Pancreas (tissue), 10 donors: ENCODE results near the gene REC114. TPM values are rescaled to one million over a fixed set of nuclear protein-coding genes. Genes with fewer than 3 reads are reported as not detected.

ENCODE experiments used
- ATAC-seq, 4 donors: fragments of 200-7000 bp; cut with Tn5 transposase; one replicate each; pipeline versions ENCODE4 v1.8.0 to v1.9.1; 2020; ENCODE audit warnings: mild to moderate bottlenecking in 4 of 4, moderate library complexity in 4 of 4
- DNase-seq, 6 donors: peaks; one replicate each; pipeline ENCODE4 v3.0.0-alpha.2; 2020
- FAIRE-seq: peaks from 2 replicates; lab custom pipeline; 2012; peaks lifted over from hg19 to GRCh38; lab: Jason Lieb, UNC
- H3K27ac ChIP-seq, 4 donors: fragments of 200-600 bp; sonication (generic); 1 replicate in 3 of 4; 2 replicates in 1 of 4; pipeline versions ENCODE4 v1.5.0 to v1.8.0; 2020
- H3K27me3 ChIP-seq, 4 donors: fragments of 200-600 bp; one replicate each; pipeline ENCODE4 v1.8.0; 2021
- H3K36me3 ChIP-seq, 3 donors: fragments of 200-600 bp; sonication (generic) in 1 of 3; one replicate each; pipeline versions ENCODE4 v1.5.0 to v1.8.0; 2020 to 2021
- H3K4me1 ChIP-seq, 3 donors: fragments of 200-600 bp; one replicate each; pipeline ENCODE4 v1.8.0; 2021
- H3K4me3 ChIP-seq, 4 donors: fragments of 200-600 bp; sonication (generic) in 2 of 4; one replicate each; pipeline versions ENCODE4 v1.5.0 to v1.8.0; 2020 to 2021
- H3K9me3 ChIP-seq, 4 donors: fragments of 200-600 bp; one replicate each; pipeline ENCODE4 v1.8.0; 2021
- CTCF ChIP-seq, 4 donors: fragments of 200-600 bp; sonication (generic) in 3 of 4; IDR thresholded peaks; one replicate each; pipeline versions ENCODE4 v1.5.0 to v1.8.0; 2021; ENCODE audit warnings: antibody characterized with exemption in 4 of 4
- WGBS, 2 donors: extraction: QIAGEN DNeasy Blood & Tissue Kit; methylation state at CpG; one replicate each; pipeline ENCODE4 v1.1.7; 2013; 5-methylcytosine and 5-hydroxymethylcytosine counted together
- intact Hi-C, 3 donors: fragments of 100-400 bp; cut with DNase I; formaldehyde crosslinking; loops; one replicate each; pipeline versions ENCODE4 v1.11.1 to v1.14.2; 2022
- polyA plus RNA-seq, 2 donors: library from polyadenylated mRNA; stranded (reverse); fragments of 200-250 nt; gene quantifications; one replicate each; pipeline ENCODE4 v1.2.3, GENCODE V29; 2013
- total RNA-seq, 6 donors: library from RNA; stranded (reverse); fragmentation: NEBNext Ultra II Directional in 4 of 6; extraction: Animal tissue kit (Norgen Biotek cat#: 25700) in 4 of 6; gene quantifications; one replicate each; pipeline versions ENCODE4 v1.2.1 to v1.2.4, GENCODE V29; 2021 to 2023
- donor health status: healthy with polysubstance abuse.
- donor health status: DM: no; HTN: no; CAD: no; lungs with moderate emphysema.
- donor health status: DM: no; HTN: no; CAD: no.
- donor health status: control.
- donor health status: control.
- donor health status: Bipolar disorder and iron deficiency.
- donor health status: DM: yes; HTN: yes; CAD: no.
- donor health status: DM: no; HTN: no; CAD: no.
- donor health status: DM: no; HTN: no; CAD: no.
- donor health status: DM: yes; HTN: yes; CAD: no.

Gene REC114
- total and polyA plus RNA-seq, 8 donors: not detected

GRCh38 chr15:73600413-73601335, 157.7 kb downstream of the REC114 start:
- Histone ChIP-seq H3K4me3 (no peak overlapping the region), H3K4me1 (peaks cover 23 to 38% (median 25%) of the 10 kb centered on the region in 3 donors), H3K36me3 (no peaks in the 10 kb centered on the region), H3K27me3 (no peaks in the 10 kb centered on the region), H3K27ac (peak overlapping the region in 1 of 4 donors; percentile 0), H3K9me3 (no peaks in the 10 kb centered on the region)
- intact Hi-C loops: no loop called here
- TF ChIP-seq CTCF (IDR thresholded peaks at IDR 0.05): no peak
- 89 to 93% methylated on average over 5 of the region's 5 CpGs for WGBS, 2 donors
- no peak for ATAC-seq
- FAIRE-seq: no peak
- DNase-seq: no peak

GRCh38 chr15:73601451-73602445, 158.8 kb downstream of the REC114 start:
- Histone ChIP-seq H3K4me3 (no peak overlapping the region), H3K4me1 (peaks cover 23 to 38% (median 25%) of the 10 kb centered on the region in 3 donors), H3K27me3 (no peaks in the 10 kb centered on the region), H3K36me3 (no peaks in the 10 kb centered on the region), H3K9me3 (no peaks in the 10 kb centered on the region), H3K27ac (peak overlapping the region in 3 of 4 donors; percentile 0 to 37 (median 30))
- ATAC-seq (peak; percentile 76 to 83 (median 81)), FAIRE-seq (no peak), DNase-seq (peak in 4 of 6 donors; percentile 31 to 57 (median 40))
- TF ChIP-seq CTCF (IDR thresholded peaks at IDR 0.05): no peak
- intact Hi-C loops: no loop called here
- WGBS, 2 donors: 45 to 49% methylated on average over 7 of the region's 7 CpGs

GRCh38 chr15:73602446-73602843, 159.5 kb downstream of the REC114 start:
- no peaks in the 10 kb centered on the region for H3K9me3 ChIP-seq
- TF ChIP-seq CTCF (IDR thresholded peaks at IDR 0.05): no peak
- no peak for FAIRE-seq
- WGBS, 2 donors: 12 to 20% methylated on average over 1 of the region's 1 CpG
- H3K27ac ChIP-seq: peak overlapping the region in 2 of 4 donors; percentile 30 to 37
- ATAC-seq: peak in 2 of 4 donors; percentile 12 to 21
- H3K4me3 ChIP-seq: no peak overlapping the region
- H3K4me1 ChIP-seq: peaks cover 24 to 38% (median 28%) of the 10 kb centered on the region in 3 donors
- intact Hi-C loops: no loop called here
- H3K27me3 ChIP-seq: no peaks in the 10 kb centered on the region
- DNase-seq: no peak
- H3K36me3 ChIP-seq: no peaks in the 10 kb centered on the region

- Histone ChIP-seq H3K36me3 (no peaks in the 10 kb centered on the region), H3K4me1 (peaks cover 29 to 41% (median 33%) of the 10 kb centered on the region in 3 donors), H3K4me3 (no peak overlapping the region), H3K27ac (no peak overlapping the region), H3K9me3 (no peaks in the 10 kb centered on the region), H3K27me3 (no peaks in the 10 kb centered on the region)
- DNase-seq (no peak), FAIRE-seq (no peak), ATAC-seq (no peak)
- TF ChIP-seq CTCF (IDR thresholded peaks at IDR 0.05): no peak
- WGBS, 2 donors: 70 to 80% methylated on average over 2 of the region's 2 CpGs
- intact Hi-C loops: no loop called here
Observed at GRCh38 chr15:73602992-73603391, 160.0 kb downstream of the REC114 start.
